SK-N-MC (cell line): ENCODE data around the gene RASSF10.

Experiments
- EZH2 ChIP-seq: fragments of 200-600 bp; sonication (generic); IDR thresholded peaks from one replicate; pipeline ENCODE4 v1.6.1; 2017; ENCODE audit warnings: antibody characterized with exemption
- FOXP2 ChIP-seq: optimal IDR thresholded peaks from 2 replicates; pipeline ENCODE3; 2011; ENCODE audit warnings: mild to moderate bottlenecking, moderate library complexity; ENCODE audit not compliant: insufficient read depth; ENCODE audit errors: extremely low read length, control extremely low read depth
- POLR2AphosphoS5 ChIP-seq: IDR thresholded peaks from 2 replicates; pipeline ENCODE4 v1.6.1; 2012; ENCODE audit warnings: mild to moderate bottlenecking, low read depth, low read length, borderline replicate concordance

GRCh38 chr11:13036235-13036634, 27.1 kb downstream of the RASSF10 start:
- TF ChIP-seq EZH2 (no peak), POLR2AphosphoS5 (no peak), FOXP2 (no peak)
